Mesenchymal stem cell (in vitro differentiated cells and primary cell): ENCODE results near the gene CDKN3.

Experiments used
- DNase-seq: peaks from one replicate; pipeline ENCODE4 v3.0.0-alpha.2; 2013
- H2AFZ ChIP-seq: one replicate; pipeline ENCODE4 v1.6.1; 2013; ENCODE audit warnings: low read depth, mild to moderate bottlenecking, control low read depth, inconsistent platforms, low read length, moderate library complexity
- H2AK5ac ChIP-seq: 2 replicates; pipeline ENCODE4 v1.6.1; 2013; ENCODE audit warnings: low read length, moderate library complexity, mild to moderate bottlenecking, inconsistent platforms; ENCODE audit not compliant: severe bottlenecking
- H2BK120ac ChIP-seq: one replicate; pipeline ENCODE4 v1.6.1; 2013; ENCODE audit warnings: low read depth, mild to moderate bottlenecking, inconsistent platforms, low read length, moderate library complexity
- H2BK12ac ChIP-seq, 2 experiments: one replicate each; pipeline ENCODE4 v1.6.1; 2013; ENCODE audit warnings: inconsistent platforms in 2 of 2, low read length in 2 of 2, mild to moderate bottlenecking in 2 of 2, moderate library complexity in 2 of 2, control low read depth in 1 of 2
- H2BK15ac ChIP-seq: one replicate; pipeline ENCODE4 v1.6.1; 2013; ENCODE audit warnings: mild to moderate bottlenecking, low read depth, inconsistent platforms; ENCODE audit not compliant: poor library complexity, severe bottlenecking
- H2BK5ac ChIP-seq: 2 replicates; pipeline ENCODE4 v1.6.1; 2013; ENCODE audit warnings: low read depth, mild to moderate bottlenecking, low read length, control low read depth, inconsistent platforms; ENCODE audit not compliant: poor library complexity, severe bottlenecking
- H3K14ac ChIP-seq, 2 experiments: one replicate each; pipeline ENCODE4 v1.6.1; 2013; ENCODE audit warnings: inconsistent platforms in 2 of 2, low read length in 2 of 2, control low read depth in 1 of 2, mild to moderate bottlenecking in 1 of 2, moderate library complexity in 1 of 2
- H3K18ac ChIP-seq, 2 experiments: one replicate each; pipeline ENCODE4 v1.6.1; 2013; ENCODE audit warnings: inconsistent platforms in 2 of 2, low read length in 2 of 2, control low read depth in 1 of 2, low read depth in 1 of 2, mild to moderate bottlenecking in 1 of 2
- H3K23ac ChIP-seq, 2 experiments: one replicate each; pipeline ENCODE4 v1.6.1; 2013; ENCODE audit warnings: inconsistent platforms in 2 of 2, low read length in 2 of 2, mild to moderate bottlenecking in 2 of 2, moderate library complexity in 2 of 2, control low read depth in 1 of 2
- H3K27ac ChIP-seq: 2 replicates; pipeline ENCODE4 v1.5.1; 2013; ENCODE audit warnings: mild to moderate bottlenecking, moderate library complexity, low read length, control low read depth, inconsistent platforms; ENCODE audit not compliant: poor library complexity, severe bottlenecking
- H3K27me3 ChIP-seq, 2 experiments: 2 replicates each; pipeline versions ENCODE4 v1.6.1 to v1.7.0; 2013; ENCODE audit warnings: low read length in 2 of 2, mild to moderate bottlenecking in 2 of 2, moderate library complexity in 2 of 2, control low read depth in 1 of 2, inconsistent platforms in 1 of 2; ENCODE audit not compliant: control insufficient read depth in 1 of 2, insufficient read depth in 1 of 2
- H3K36me3 ChIP-seq, 2 experiments: 2 replicates each; pipeline versions ENCODE4 v1.6.1 to v1.7.0; 2013; ENCODE audit warnings: low read length in 2 of 2, control low read depth in 1 of 2, inconsistent platforms in 1 of 2, low read depth in 1 of 2, mild to moderate bottlenecking in 1 of 2; ENCODE audit not compliant: insufficient read depth in 2 of 2, control insufficient read depth in 1 of 2
- H3K4ac ChIP-seq, 2 experiments: one replicate each; pipeline ENCODE4 v1.6.1; 2013; ENCODE audit warnings: inconsistent platforms in 2 of 2, low read length in 2 of 2, mild to moderate bottlenecking in 2 of 2, moderate library complexity in 2 of 2, control low read depth in 1 of 2, low read depth in 1 of 2
- H3K4me1 ChIP-seq: 2 replicates; pipeline ENCODE4 v1.6.1; 2013; ENCODE audit warnings: low read depth, low read length, control low read depth; ENCODE audit not compliant: control insufficient read depth, insufficient read depth
- H3K4me2 ChIP-seq: 2 replicates; pipeline ENCODE4 v1.6.1; 2013; ENCODE audit warnings: low read length, mild to moderate bottlenecking, inconsistent platforms; ENCODE audit not compliant: poor library complexity, severe bottlenecking
- H3K4me3 ChIP-seq, 2 experiments: 2 replicates each; pipeline versions ENCODE4 v1.5.1 to v1.7.0; 2013; ENCODE audit warnings: low read length in 2 of 2, mild to moderate bottlenecking in 2 of 2, control low read depth in 1 of 2, low read depth in 1 of 2; ENCODE audit not compliant: insufficient read depth in 1 of 2
- H3K79me1 ChIP-seq: replicated peaks from 2 replicates; pipeline ENCODE4 v1.6.1; 2013; ENCODE audit warnings: mild to moderate bottlenecking, control low read depth, low read length, inconsistent platforms; ENCODE audit not compliant: poor library complexity, severe bottlenecking
- H3K9ac ChIP-seq: 2 replicates; pipeline ENCODE4 v1.7.0; 2013; ENCODE audit warnings: mild to moderate bottlenecking, low read length, moderate library complexity
- H3K9me3 ChIP-seq: 2 replicates; pipeline ENCODE4 v1.7.0; 2013; ENCODE audit warnings: mild to moderate bottlenecking, low read length; ENCODE audit not compliant: control insufficient read depth
- H4K8ac ChIP-seq: one replicate; pipeline ENCODE4 v1.6.1; 2013; ENCODE audit warnings: inconsistent platforms, mild to moderate bottlenecking, low read length, moderate library complexity
- H4K91ac ChIP-seq: one replicate; pipeline ENCODE4 v1.6.1; 2013; ENCODE audit warnings: mild to moderate bottlenecking, low read length, inconsistent platforms
- WGBS: methylation state at CpG from one replicate; pipeline ENCODE4 v1.1.7; 2013; ENCODE audit warnings: mixed read lengths; 5-methylcytosine and 5-hydroxymethylcytosine counted together

Gene CDKN3

DNA sequence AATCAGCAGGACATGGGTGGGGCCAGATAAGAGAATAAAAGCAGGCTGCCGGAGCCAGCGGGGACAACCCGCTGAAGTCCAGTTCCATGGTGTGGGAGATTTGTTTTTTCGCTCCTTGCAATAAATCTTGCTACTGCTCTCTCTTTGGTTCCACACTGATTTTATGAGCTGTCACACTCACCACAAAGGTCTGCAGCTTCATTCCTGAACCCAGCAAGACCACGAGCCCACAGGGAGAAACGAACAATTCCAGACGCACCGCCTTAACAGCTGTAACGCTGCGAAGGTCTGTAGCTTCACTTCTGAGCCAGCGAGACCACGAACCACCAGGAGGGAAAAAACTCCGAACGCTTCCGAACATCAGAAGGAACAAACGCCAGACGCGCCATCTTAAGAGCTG, 47.2 kb downstream of the CDKN3 start:
- Histone ChIP-seq H2AFZ (no peak overlapping the region), H3K9me3 (no peaks in the 10 kb centered on the region), H3K4me3 (peak overlapping the region in 1 of 2 experiments; percentile 54), H4K8ac (no peak overlapping the region), H2AK5ac (no peak overlapping the region), H3K23ac (no peak overlapping the region), H2BK5ac (no peak overlapping the region), H3K27ac (no peak overlapping the region), H3K9ac (no peak overlapping the region), H3K27me3 (peaks cover 0 to 3% of the 10 kb centered on the region in 2 experiments), H3K79me1 (no peaks in the 10 kb centered on the region), H3K4me1 (peaks cover 2% of the 10 kb centered on the region), H4K91ac (no peak overlapping the region), H3K36me3 (no peaks in the 10 kb centered on the region), H3K18ac (no peak overlapping the region), H2BK12ac (no peak overlapping the region), H2BK15ac (no peak overlapping the region), H3K14ac (no peak overlapping the region), H3K4me2 (no peak overlapping the region), H2BK120ac (no peak overlapping the region), H3K4ac (no peak overlapping the region)
- 84% methylated on average over 18 of the region's 18 CpGs for WGBS
- no peak for DNase-seq

DNA sequence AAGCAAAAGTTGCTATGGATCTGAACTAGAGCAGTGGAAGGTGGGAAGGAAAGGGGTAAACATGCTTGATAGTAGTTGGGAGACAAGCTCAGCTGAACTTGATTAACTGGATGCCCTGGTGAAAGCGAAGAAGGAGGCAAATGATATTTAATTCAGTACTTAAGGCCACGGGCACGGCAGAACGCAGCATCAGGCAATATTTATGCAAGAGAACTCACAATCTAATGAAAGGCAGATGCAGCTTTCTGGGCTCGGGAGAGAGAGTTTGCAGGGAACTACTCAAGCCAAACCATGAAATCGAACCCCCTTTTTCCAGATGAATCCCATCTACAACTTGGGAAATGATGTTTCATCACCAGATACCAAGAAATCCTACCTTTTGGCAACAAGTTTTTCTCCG, 47.9 kb downstream of the CDKN3 start:
- H4K8ac ChIP-seq, result no peak overlapping the region
- no peak overlapping the region for H3K27ac ChIP-seq
- no peak overlapping the region for H3K14ac ChIP-seq
- no peaks in the 10 kb centered on the region for H3K79me1 ChIP-seq
- H3K4me3 ChIP-seq, result peak overlapping the region in 1 of 2 experiments; percentile 54
- H3K4ac ChIP-seq, result no peak overlapping the region
- no peak overlapping the region for H2BK120ac ChIP-seq
- H3K9ac ChIP-seq, result peak overlapping the region; percentile 55
- H3K23ac ChIP-seq, result no peak overlapping the region
- H2BK12ac ChIP-seq, result no peak overlapping the region
- no peaks in the 10 kb centered on the region for H3K9me3 ChIP-seq
- H3K4me1 ChIP-seq, result peaks cover 2% of the 10 kb centered on the region
- no peak overlapping the region for H2AK5ac ChIP-seq
- H3K27me3 ChIP-seq, result peaks cover 0 to 3% of the 10 kb centered on the region in 2 experiments
- no peak overlapping the region for H2AFZ ChIP-seq
- H2BK15ac ChIP-seq, result no peak overlapping the region
- no peak overlapping the region for H4K91ac ChIP-seq
- 89% methylated on average over 7 of the region's 7 CpGs for WGBS
- no peak for DNase-seq
- H3K36me3 ChIP-seq, result no peaks in the 10 kb centered on the region
- no peak overlapping the region for H3K4me2 ChIP-seq
- no peak overlapping the region for H2BK5ac ChIP-seq
- no peak overlapping the region for H3K18ac ChIP-seq

DNA sequence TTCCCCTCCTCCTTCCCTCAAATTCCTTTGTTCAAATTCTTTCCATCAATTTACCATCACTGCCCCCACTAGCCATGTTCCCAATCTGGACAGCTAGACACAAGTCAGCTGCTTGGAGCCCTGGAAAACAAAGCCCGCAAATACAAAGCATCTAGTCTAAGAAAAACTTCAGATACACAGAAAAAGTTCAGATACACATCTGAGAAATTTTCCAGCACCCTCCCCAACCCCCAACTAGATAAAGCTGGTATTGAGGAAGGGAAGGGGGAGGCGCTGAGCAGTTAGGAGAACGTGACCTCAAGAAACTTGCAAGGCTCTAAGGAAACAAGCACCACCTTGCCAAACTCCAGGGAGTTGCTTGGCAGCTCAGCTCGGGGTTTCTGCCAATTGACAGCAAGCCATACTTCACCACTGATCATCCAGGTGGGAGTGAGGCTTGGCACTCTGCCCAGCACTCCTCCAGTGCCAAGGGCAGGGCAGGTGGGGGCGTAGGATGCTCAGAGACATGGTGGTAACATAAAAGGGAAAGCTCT, 49.4 kb downstream of the CDKN3 start:
- peak overlapping the region; percentile 60 for H2BK15ac ChIP-seq
- no peak overlapping the region for H2AFZ ChIP-seq
- no peak overlapping the region for H3K9ac ChIP-seq
- peaks cover 2% of the 10 kb centered on the region for H3K4me1 ChIP-seq
- H4K8ac ChIP-seq, result no peak overlapping the region
- peaks cover 0 to 3% of the 10 kb centered on the region in 2 experiments for H3K27me3 ChIP-seq
- H3K79me1 ChIP-seq, result no peaks in the 10 kb centered on the region
- H3K4ac ChIP-seq, result no peak overlapping the region
- H3K4me2 ChIP-seq, result no peak overlapping the region
- no peak overlapping the region for H3K4me3 ChIP-seq
- no peak overlapping the region for H2BK120ac ChIP-seq
- 75% methylated on average over 4 of the region's 5 CpGs for WGBS
- H3K18ac ChIP-seq, result no peak overlapping the region
- H3K23ac ChIP-seq, result no peak overlapping the region
- no peak overlapping the region for H2AK5ac ChIP-seq
- H3K9me3 ChIP-seq, result no peaks in the 10 kb centered on the region
- H4K91ac ChIP-seq, result no peak overlapping the region
- no peak overlapping the region for H3K14ac ChIP-seq
- H2BK12ac ChIP-seq, result peak overlapping the region in 1 of 2 experiments; percentile 27
- H3K27ac ChIP-seq, result no peak overlapping the region
- no peak for DNase-seq
- H2BK5ac ChIP-seq, result no peak overlapping the region
- no peaks in the 10 kb centered on the region for H3K36me3 ChIP-seq

DNA sequence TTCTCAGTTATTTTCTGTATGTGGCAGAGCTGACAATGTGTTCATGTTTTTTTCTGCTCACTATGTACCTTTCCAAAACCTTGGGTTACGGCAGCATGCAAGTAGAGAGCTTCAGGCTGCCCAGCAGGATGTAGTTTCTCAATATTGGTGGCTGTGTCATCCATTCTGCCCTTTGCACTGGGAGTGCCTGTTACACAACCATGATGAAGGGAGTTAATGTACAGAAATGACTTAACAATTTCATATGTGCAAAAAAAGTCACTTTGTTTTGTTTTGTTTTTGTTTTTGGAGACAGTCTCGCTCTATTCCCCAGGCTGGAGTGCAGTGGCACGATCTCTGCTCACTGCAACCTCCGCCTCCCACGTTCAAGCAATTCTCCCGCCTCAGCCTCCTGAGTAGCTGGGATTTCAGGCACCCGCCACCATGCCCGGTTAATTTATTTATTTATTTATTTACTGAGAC, 50.5 kb downstream of the CDKN3 start:
- Histone ChIP-seq H4K91ac (no peak overlapping the region), H3K4me1 (no peaks in the 10 kb centered on the region), H2BK15ac (no peak overlapping the region), H3K9me3 (no peaks in the 10 kb centered on the region), H3K18ac (no peak overlapping the region), H3K79me1 (no peaks in the 10 kb centered on the region), H2BK5ac (no peak overlapping the region), H3K4me2 (no peak overlapping the region), H3K14ac (no peak overlapping the region), H3K4me3 (no peak overlapping the region), H3K36me3 (no peaks in the 10 kb centered on the region), H2AK5ac (no peak overlapping the region), H4K8ac (no peak overlapping the region), H3K23ac (no peak overlapping the region), H3K27ac (no peak overlapping the region), H2AFZ (no peak overlapping the region), H2BK12ac (no peak overlapping the region), H3K4ac (no peak overlapping the region), H3K9ac (no peak overlapping the region), H3K27me3 (peaks cover 0 to 3% of the 10 kb centered on the region in 2 experiments), H2BK120ac (no peak overlapping the region)
- 92% methylated on average over 8 of the region's 8 CpGs for WGBS
- DNase-seq, result peak; percentile 74
